Measurements from ENCODE around the gene FBRSL1.
A peak's percentile ranks its signal among the peaks of the same experiment; 100 is the strongest.

The FBRSL1 gene

DNA sequence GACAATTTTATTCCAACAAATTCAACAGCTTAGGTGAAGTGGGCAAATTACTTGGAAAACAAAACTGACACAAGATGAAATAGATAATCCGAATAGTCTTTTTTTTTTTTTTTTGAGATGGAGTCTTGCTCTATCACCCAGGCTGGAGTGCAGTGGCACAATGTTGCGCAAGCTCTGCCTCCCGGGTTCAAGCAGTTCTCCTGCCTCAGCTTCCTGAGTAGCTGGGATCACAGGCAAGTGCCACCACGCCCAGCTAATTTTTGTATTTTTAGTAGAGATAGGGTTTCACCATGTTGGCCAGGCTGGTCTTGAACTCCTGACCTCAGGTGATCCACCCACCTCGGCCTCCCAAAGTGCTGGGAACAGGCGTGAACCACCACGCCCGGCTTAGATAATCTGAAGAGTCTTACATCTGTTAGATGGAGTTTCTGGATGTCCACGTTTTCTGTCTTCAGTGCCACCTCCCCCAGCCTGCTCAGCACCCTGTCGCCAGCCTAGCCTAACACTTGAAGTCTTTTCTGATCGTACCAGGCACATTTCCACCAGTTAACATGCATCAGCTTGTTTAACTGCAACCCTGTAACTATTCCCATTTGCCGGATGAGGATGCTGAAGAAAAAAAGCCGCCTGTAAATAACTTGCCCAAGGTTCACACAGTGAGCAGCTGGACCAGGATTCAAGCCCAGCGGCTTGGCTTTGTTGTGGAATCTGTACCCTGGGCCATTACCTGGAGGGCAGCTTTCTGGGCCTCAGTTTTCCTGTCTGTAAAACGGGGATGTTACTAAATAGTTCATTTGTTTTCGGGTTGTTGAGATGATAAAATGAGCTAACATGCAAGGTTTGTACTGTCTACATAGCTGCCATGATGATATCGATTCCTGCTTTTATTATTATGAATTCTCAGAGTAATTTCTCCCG lies 26.4 kb downstream of the FBRSL1 start:
- DNase-seq, result no peak

DNA sequence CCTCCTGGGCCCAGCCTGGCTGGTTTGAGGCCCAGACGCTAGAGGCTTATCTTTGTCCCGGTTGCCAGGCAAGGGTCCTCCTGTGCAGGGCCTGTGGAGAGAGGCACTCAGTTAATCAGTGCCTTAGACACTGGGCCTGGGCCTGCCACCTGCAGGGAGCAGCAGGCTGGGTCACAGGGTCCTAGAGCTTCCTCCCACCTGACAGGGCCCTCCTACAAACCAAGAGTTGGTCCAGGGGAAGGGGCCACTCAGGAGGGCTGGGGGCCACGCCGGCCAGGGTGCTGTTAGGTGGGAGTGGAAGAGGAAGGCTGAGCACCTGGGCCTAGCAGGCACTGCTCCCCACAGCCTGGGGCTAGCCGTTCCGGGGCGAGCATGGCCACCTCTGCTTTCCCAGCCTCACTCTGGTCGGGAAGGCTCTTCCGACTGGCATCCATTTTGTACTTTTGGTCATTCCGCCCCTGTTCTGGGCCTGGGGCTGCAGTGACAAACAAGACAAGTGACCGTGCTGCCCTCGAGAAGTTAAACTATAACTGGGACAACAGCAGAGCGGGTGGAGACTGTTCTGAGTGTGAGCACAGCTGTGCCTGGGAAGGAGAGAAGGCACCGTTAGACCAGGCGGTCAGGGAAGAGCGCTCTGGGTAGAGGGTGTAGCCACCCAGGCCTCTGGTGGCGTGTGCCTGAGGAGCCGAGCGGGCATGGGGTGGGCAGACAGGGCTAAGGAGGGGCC lies 27.2 kb downstream of the FBRSL1 start:
- no peak for DNase-seq
- intact Hi-C loops (cut with DNase I), result no loop called here

More for the DNA sequence above, 26.4 kb downstream of the FBRSL1 start:
- intact Hi-C loops (cut with DNase I), result no loop called here

DNA sequence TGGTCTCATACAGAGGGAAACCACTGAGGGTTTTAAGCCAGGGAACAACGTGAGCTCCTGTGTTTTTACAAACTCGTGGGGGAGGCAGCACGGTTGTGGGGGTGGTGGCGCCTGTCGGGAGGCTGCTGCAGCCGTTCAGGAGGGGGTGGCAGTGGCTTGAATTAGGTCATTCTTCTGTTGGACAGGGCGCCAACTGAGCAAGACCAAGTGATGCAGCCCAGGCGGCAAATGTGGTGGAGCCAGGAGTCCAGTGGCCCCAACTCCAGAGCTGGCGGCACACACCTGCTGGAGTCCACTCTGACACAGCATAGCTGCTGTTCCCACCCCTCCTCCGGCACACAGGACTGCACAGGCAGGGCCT lies 27.8 kb downstream of the FBRSL1 start:
- DNase-seq, result peak in 41 of 42 donors; percentile 19 to 75 (median 55)

DNA sequence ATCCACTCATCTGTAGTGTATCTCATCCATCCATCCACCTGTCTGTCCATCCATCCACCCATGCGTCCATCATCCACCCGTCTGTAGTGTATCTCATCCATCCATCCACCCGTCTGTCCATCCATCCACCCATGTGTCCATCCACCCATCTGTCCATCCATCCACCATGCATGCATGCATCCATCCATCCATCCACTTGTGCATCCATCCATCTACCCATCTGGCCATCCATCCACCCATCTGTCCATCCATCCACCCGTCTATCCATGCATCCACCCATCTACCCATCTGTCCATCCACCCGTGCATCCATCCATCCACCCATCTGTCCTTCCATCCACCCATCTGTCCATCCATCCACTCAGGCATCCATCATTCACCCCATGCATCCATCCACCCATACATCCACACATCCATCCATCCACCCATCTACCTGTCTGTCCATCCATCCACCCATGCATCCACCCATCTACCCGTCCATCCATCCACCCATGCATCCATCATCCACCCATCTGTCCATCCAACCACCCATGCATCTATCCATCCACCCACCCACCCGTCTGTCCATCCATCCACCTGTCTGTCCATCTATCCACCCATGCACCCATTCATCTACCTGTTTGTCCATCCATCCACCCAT lies 28.5 kb downstream of the FBRSL1 start:
- DNase-seq, result no peak
- intact Hi-C loops (cut with DNase I), result no loop called here

More for the DNA sequence above, 27.8 kb downstream of the FBRSL1 start:
- intact Hi-C loops (cut with DNase I), result no loop called here

DNA sequence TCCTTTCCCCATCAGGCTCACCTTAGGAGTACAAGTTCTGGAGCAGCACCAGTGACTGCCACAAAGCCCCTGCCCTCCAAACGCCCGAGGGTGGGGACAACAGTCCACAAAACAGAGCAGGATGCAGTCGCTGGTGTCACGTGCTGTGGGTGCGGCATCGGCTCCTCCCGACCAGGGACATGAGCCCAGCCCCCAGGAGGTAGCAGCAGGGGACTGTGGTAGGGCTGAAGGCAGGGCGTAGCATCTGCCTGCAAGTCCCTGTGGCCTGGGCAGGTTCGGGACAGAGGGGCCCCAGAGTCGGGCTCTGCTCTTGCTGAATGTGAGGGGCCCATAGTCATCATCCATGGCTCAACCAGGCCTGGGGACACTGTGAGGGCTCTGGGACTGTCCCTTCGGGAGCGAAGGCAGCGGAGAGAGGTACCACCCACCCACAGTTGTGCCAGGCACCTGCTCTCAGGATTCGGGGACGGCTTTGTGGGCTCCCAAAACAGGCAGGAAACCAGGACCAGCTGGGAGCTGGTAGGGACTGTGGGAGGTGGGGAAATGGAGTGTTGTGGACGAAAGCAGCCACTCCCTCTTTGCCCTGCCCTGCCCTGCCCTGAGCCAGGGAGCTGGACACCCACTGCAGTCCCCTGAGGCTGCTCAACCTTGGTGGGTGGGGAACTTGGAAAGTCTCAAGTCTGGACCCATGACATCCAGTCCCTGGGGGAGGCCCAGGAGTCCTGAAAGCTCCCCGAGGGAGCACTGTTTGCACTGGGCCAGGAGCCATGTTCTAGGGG lies 30.7 kb downstream of the FBRSL1 start:
- no peak for DNase-seq
- intact Hi-C loops (cut with DNase I), result loop anchor here (10.0 kb wide), 1 partner anchor 106 kb away; no protein-coding TSS in a partner anchor

DNA sequence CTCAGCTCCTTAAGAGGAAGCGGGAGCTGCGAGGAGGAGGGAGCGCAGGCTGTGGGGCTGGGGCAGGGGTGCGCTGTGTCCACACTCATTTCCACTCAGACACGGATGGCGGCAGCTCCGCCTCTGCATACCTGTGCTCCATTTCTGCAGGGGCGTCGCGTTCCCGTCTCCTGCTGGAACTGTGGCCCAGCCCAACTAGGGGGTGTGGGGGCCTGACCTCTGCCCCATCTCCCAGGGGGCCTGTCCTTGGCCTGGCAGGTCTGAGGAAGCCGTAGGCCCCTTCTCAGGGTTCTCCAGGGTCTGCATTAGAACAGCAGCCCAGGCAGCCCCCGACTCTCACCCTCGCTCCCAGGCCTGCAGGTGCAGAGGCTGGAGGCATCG lies 31.2 kb downstream of the FBRSL1 start:
- intact Hi-C loops (cut with DNase I), result loop anchor here (10.0 kb wide), 1 partner anchor 106 kb away; no protein-coding TSS in a partner anchor
- no peak for DNase-seq

DNA sequence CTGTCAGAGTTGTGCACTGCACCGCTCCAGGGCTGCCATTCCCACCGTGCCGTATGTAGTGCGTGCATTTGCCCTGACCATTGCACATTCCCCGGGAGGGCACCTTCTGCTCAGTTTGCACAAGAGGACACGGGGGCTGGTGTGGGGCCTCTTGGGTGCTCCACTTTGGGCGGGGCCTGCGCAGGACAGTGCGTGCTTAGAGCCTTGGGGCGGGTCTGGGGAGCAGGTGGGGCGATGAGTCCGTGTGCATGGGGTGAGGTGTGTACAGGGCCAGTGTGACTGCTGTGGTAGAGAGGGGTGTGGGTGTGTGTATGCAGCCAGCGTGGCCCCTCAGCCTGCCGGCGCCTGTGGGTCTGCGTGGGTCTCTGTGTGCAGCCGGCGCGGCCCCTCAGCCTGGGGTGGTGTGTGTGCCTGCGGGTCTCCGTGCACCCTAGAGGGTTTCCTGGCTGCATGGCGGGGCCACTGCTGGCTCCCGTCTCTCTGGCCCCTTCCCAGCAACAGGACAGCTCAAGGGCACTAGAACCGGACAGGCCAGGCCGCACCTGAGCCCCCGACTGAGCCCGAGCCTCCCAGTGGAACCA lies 31.9 kb downstream of the FBRSL1 start:
- DNase-seq, result no peak
- intact Hi-C loops (cut with DNase I), result loop anchor here (10.0 kb wide), 1 partner anchor 107 kb away; no protein-coding TSS in a partner anchor

DNA sequence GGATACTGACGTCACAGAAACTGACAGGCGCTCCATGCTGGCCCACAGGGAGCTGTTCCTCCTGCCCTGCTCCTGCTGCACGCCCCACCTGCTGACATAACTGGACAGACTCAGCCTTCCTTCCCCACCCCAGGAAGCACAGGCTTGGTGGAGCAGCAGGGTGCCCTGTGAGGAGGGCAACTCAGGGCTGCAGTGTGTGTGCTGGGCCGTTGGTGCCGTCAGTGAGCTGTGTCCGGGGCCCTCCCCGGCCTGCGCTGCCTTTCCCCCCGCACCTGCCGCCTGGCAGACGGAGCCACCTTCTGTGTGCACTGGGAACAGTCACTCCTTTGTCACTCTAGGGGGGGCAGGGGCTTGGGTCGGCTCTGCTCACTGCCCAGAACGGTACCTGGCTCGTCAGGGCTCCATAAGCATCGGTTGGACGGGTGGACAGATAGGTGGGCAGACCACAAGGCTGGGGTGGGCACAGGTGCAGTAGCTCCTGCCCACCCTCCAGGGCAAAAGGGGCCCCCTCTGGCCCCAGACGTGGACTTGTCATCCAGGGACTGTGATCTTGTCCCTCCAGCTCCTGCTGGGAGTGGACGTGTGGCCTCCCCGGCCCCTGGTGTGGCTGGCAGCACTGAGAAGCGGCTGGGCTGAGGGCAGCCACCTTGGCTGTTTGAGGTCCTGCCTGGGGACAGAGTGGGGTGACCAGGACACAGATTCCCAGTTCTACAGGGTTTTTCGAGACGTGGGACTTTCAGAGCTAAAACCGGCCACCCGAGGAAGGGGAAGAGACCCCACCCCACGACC lies 32.8 kb downstream of the FBRSL1 start:
- DNase-seq, result no peak
- intact Hi-C loops (cut with DNase I), result loop anchor here (10.0 kb wide), 1 partner anchor 108 kb away; no protein-coding TSS in a partner anchor

DNA sequence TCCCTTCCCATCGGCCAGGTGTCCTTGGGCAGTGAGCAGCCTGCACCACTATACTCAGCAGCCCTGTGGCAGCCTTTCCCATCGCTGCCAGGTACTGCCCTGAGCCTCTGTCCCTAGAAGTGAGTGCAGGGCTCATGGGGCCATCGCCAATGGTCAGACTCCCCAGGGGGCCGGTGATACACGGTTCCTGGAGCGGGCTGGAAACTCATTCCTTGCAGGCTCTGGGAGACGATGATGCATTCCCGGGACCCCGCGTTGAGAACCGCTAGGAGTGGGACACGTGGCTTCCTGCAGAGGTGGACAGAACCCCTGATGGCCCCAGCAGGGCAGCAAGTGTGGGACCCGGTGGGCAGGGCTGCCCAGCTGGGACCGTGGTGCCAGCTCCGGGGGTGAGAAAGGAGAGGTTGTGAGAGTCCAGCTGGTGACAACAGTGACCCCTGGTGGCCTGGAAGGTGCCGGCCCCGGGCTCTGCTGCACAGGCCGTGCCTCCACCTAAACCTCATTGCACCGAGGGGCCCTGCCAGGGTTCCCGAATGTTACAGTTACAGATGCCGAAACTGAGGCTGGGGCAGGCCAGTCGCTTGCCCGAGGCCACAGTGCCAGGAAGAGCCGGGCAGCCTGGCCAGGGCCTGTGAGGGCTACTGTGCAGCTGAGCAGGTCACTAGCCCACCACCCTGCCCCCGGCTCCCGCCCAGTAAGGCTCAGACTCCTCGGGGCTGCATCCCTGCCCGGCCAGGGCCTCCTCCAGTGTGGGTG lies 33.8 kb downstream of the FBRSL1 start:
- intact Hi-C loops (cut with DNase I), result loop anchor here (10.0 kb wide), 1 partner anchor 109 kb away; no protein-coding TSS in a partner anchor
- DNase-seq, result peak; percentile 50 to 95 (median 84)

DNA sequence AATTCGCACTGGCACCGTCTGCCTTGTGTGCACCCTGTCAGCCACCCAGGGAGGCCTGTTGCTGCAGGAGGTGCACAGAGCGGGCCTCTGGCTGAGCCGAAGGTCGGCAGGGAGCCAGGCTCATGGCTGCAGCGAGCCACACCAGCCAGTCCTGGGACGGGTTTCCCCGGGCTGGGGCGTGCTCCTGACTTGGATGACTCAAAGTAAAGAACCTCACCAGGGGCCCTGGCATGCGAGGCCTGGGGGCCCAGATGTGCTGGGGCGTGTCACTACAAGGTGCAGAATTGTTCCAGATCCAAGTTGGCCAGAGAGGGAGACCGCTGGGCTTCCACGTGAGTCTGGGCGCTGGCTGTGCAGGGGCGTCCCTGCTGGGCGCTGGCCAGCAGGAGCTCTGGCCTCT lies 34.5 kb downstream of the FBRSL1 start:
- intact Hi-C loops (cut with DNase I), result loop anchor here (10.0 kb wide), 1 partner anchor 110 kb away; no protein-coding TSS in a partner anchor
- DNase-seq, result peak in 20 of 42 donors; percentile 20 to 71 (median 50)

DNA sequence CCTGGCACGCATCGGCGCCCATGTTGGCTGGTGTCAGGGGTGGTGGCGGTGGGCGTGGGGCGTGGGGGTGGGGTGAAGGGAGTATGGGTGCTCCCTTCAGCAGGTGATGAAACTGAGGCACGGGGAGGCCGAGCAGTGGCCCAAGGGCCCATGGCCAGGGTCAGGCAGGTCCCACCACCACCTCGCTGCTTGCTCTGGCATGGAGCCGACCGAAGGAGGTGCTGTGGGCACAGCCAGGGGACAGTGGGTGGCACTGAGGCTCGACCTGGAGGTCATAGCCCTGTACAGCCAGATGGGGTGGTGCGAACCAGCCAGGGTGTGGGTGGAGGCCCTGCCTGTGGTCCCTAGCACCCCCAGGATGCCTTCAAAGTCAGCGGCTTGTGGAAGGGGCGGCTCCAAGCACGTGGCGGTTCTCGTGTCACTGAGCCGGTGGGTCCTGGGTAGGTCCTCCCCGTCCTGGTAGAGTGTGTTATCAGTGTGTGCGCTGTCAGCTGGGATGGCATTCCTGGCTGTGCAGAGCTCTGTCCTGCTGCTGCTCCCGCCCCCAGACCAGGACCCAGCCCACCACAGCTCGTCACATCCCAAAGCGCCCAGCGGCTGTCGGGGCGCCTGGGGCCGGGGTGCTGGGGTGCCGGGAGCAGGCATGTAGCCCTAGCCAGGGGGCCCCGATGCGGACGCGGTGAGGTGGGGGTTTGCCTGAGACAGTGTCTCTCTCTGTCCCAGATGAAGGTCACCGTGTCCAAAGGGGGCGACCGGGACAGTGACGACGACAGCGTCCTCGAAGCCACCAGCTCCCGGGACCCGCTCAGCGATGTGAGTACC lies 35.3 kb downstream of the FBRSL1 start:
- intact Hi-C loops (cut with DNase I), result loop anchor here (5.0 to 10.0 kb wide), 2 partner anchors 33 to 110 kb away; partner anchors contain the start of gene FBRSL1

DNA sequence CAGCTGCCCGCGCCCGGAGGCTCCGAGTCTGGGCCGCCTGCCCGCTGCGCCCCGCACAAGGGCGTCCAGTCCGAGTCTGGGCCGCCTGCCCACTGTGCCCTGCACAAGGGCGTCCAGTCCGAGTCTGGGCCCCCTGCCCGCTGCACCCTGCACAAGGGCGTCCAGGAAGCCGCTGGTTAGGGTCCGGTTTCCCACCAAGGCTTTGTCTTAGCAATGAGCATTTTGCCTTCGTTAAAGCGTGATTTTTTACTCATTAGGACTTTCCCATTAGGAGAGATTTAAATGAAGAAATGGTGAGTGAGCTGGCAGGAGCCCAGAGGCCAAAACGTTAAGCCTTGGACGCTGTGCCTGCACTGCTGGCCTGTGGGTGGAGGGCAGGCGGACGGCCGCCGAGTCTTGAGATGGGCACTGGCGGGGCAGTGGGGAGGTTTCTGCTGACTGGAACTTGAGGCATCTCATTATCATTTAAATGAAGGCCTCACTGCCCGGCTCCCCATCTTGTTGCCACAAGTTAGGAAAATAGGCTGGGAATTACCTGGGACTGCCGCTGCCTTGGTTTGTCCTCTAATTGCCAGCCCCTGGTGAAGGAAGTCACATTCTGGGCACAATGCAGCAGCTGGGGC lies 36.0 kb downstream of the FBRSL1 start:
- intact Hi-C loops (cut with DNase I), result loop anchor here (5.0 to 10.0 kb wide), 2 partner anchors 34 to 111 kb away; partner anchors contain the start of gene FBRSL1
- DNase-seq, result peak; percentile 73 to 94 (median 88)

More for the DNA sequence above, 35.3 kb downstream of the FBRSL1 start:
- no peak for DNase-seq

DNA sequence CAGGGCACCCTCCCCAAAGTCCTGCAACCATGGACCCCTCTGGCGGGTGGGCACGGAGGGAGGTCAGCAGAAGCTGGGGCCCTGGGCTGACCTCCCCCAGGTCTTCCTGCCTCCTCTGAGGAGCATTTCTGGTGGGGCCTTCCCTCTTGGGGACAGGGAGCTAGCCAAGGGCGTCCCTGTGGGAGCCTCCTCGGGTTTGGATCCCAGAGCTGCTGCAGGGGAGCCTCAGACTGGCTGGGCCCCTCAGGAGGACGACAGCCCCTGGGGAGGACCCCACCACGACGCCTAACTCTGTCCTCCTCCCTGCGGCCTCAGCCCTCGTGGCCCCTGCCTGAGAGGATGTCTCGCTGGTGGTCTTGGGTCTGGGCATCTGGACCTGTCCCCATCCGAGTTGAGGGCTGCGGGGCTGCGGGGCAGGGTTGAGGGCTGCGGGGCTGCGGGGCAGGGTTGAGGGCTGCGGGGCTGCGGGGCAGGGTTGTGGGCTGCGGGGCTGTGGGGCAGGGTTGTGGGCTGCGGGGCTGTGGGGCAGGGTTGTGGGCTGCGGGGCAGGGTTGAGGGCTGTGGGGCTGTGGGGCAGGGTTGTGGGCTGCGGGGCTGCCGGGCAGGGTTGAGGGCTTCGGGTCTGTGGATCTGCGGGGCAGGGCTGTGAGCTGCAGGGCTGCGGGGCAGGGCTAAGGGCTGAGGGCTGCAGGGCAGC lies 37.4 kb downstream of the FBRSL1 start:
- intact Hi-C loops (cut with DNase I), result loop anchor here (5.0 to 10.0 kb wide), 2 partner anchors 35 to 113 kb away; partner anchors contain the start of gene FBRSL1
- no peak for DNase-seq

DNA sequence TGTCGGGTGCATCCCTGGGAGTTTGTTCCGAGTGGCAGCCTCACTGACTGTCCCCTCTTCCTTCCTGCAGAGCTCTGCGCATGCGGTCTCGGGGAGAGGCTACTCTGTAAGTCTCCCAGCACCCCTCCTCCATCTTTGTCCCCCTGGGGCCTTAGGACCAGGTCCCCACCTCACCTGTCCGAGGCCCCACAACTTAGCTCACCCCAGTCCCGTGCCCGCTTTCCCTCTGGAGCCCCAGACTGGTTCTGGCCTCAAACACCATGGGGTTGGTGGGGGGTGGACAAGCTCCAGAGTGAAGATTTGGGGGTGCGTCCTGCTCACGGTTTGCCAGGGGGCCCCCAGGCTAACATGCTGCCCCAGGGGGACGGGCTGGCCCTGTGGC lies 37.9 kb downstream of the FBRSL1 start:
- no peak for DNase-seq
- intact Hi-C loops (cut with DNase I), result loop anchor here (5.0 to 10.0 kb wide), 2 partner anchors 36 to 113 kb away; partner anchors contain the start of gene FBRSL1

All from head of caudate nucleus (tissue), 42 donors.